ENCODE results near the gene MYH3.
"Not testable (repeated sequence)": the region's sequence is repeated elsewhere in the genome, so short reads cannot be mapped to it uniquely, and the experiment has no call there.

MYH3 gene

GRCh38 chr17:10657148-10657547 is at the start of gene MYH3:
Gene MYH3, minus strand, starts transcription at chr17:10657309. Its CDS starts 2,245 bp downstream, at chr17:10655064.
- DNase-seq (ENCODE audit: low spot score) = no peak

- no peak for DNase-seq (ENCODE audit: low spot score)
Measured at GRCh38 chr17:10705727-10706126, 48.6 kb upstream of the MYH3 start.

- DNase-seq (ENCODE audit: low spot score) = no peak
Measured at GRCh38 chr17:10702574-10702973, 45.5 kb upstream of the MYH3 start.

GRCh38 chr17:10699856-10700255 is 42.7 kb upstream of the MYH3 start:
- DNase-seq (ENCODE audit: low spot score) = no peak

GRCh38 chr17:10698096-10698818 is 41.1 kb upstream of the MYH3 start:
- DNase-seq (ENCODE audit: low spot score) = no peak

GRCh38 chr17:10697092-10698081 is 40.3 kb upstream of the MYH3 start, which contains the start of the genes ADPRM and SCO1:
Gene ADPRM, plus strand, starts transcription at chr17:10697594. Its CDS starts 7,333 bp downstream, at chr17:10704927.
Gene SCO1, minus strand, starts transcription at chr17:10697533. Its CDS starts 26 bp downstream, at chr17:10697507.
- peak; percentile 69 for DNase-seq (ENCODE audit: low spot score)

- DNase-seq (ENCODE audit: low spot score) = not testable (repeated sequence)
Measured at GRCh38 chr17:10695875-10696407, 38.8 kb upstream of the MYH3 start.

- no peak for DNase-seq (ENCODE audit: low spot score)
Measured at GRCh38 chr17:10687499-10687898, 30.4 kb upstream of the MYH3 start.

GRCh38 chr17:10683853-10684252 is 26.7 kb upstream of the MYH3 start:
- DNase-seq (ENCODE audit: low spot score) = peak; percentile 16

- DNase-seq (ENCODE audit: low spot score) = no peak
Measured at GRCh38 chr17:10681866-10682446, 24.8 kb upstream of the MYH3 start.

- DNase-seq (ENCODE audit: low spot score) = no peak
Measured at GRCh38 chr17:10674704-10675103, 17.6 kb upstream of the MYH3 start.

- DNase-seq (ENCODE audit: low spot score) = no peak
Measured at GRCh38 chr17:10673312-10673711, 16.2 kb upstream of the MYH3 start.

GRCh38 chr17:10668775-10669174 is 11.7 kb upstream of the MYH3 start:
- DNase-seq (ENCODE audit: low spot score) = no peak

GRCh38 chr17:10666906-10667305 is 9.8 kb upstream of the MYH3 start:
- no peak for DNase-seq (ENCODE audit: low spot score)

GRCh38 chr17:10664571-10664970 is 7.5 kb upstream of the MYH3 start:
- DNase-seq (ENCODE audit: low spot score) = no peak

- no peak for DNase-seq (ENCODE audit: low spot score)
Measured at GRCh38 chr17:10663231-10663630, 6.1 kb upstream of the MYH3 start.

GRCh38 chr17:10661437-10661836 is 4.3 kb upstream of the MYH3 start:
- no peak for DNase-seq (ENCODE audit: low spot score)

- no peak for DNase-seq (ENCODE audit: low spot score)
Measured at GRCh38 chr17:10657879-10658278, 770 bp upstream of the MYH3 start.

- no peak for DNase-seq (ENCODE audit: low spot score)
Measured at GRCh38 chr17:10653987-10654386, 3.1 kb downstream of the MYH3 start.

- no peak for DNase-seq (ENCODE audit: low spot score)
Measured at GRCh38 chr17:10652984-10653659, 4.0 kb downstream of the MYH3 start.

- no peak for DNase-seq (ENCODE audit: low spot score)
Measured at GRCh38 chr17:10651927-10652326, 5.2 kb downstream of the MYH3 start.

GRCh38 chr17:10649602-10650001 is 7.5 kb downstream of the MYH3 start:
- no peak for DNase-seq (ENCODE audit: low spot score)

Data from HuH-7 (cell line).